Body of pancreas (tissue), 4 donors: ENCODE data around the gene BAG1.

Experiments used
- CTCF ChIP-seq, 7 experiments: fragments of 450-650 bp in 4 of 7; fragments of 200-600 bp in 3 of 7; sonication (generic) in 3 of 7; IDR thresholded peaks; one replicate each; pipeline ENCODE4 v1.5.1; 2016 to 2019; ENCODE audit warnings: antibody characterized with exemption in 7 of 7
- POLR2A ChIP-seq, 3 donors: fragments of 450-650 bp; IDR thresholded peaks; one replicate each; pipeline ENCODE4 v1.6.1; 2016; ENCODE audit warnings: antibody characterized with exemption in 3 of 3, mild to moderate bottlenecking in 2 of 3

- TF ChIP-seq CTCF (IDR thresholded peaks at IDR 0.05) (no peak), POLR2A (IDR thresholded peaks at IDR 0.05) (no peak)
Observed at GRCh38 chr9:33304362-33304761, 39.9 kb upstream of the BAG1 start.
